Ishikawa (cell line): ENCODE results near the gene AMDHD1.

ENCODE experiments used
- CEBPB ChIP-seq: IDR thresholded peaks from 2 replicates; pipeline ENCODE4 v1.6.1; 2012
- CREB1 ChIP-seq: IDR thresholded peaks from 2 replicates; pipeline ENCODE4 v1.6.1; 2012; ENCODE audit warnings: low read depth
- EGR1 ChIP-seq: IDR thresholded peaks from 2 replicates; pipeline ENCODE4 v1.6.1; 2012
- EP300 ChIP-seq: IDR thresholded peaks from 2 replicates; pipeline ENCODE4 v1.6.1; 2012; ENCODE audit warnings: borderline replicate concordance
- FOXM1 ChIP-seq: IDR thresholded peaks from 2 replicates; pipeline ENCODE4 v1.6.1; 2012; ENCODE audit warnings: low read depth, borderline replicate concordance
- MAX ChIP-seq: IDR thresholded peaks from 2 replicates; pipeline ENCODE4 v1.6.1; 2012
- NFIC ChIP-seq: IDR thresholded peaks from 2 replicates; pipeline ENCODE4 v1.6.1; 2012
- RAD21 ChIP-seq: IDR thresholded peaks from 2 replicates; pipeline ENCODE4 v1.6.1; 2012; ENCODE audit warnings: low read depth
- REST ChIP-seq: IDR thresholded peaks from 2 replicates; pipeline ENCODE4 v1.6.1; 2012; ENCODE audit warnings: low read depth, mild to moderate bottlenecking
- TAF1 ChIP-seq: IDR thresholded peaks from 2 replicates; pipeline ENCODE4 v1.6.1; 2012; ENCODE audit warnings: low read depth, mild to moderate bottlenecking
- TCF12 ChIP-seq: IDR thresholded peaks from 2 replicates; pipeline ENCODE4 v1.6.1; 2012; ENCODE audit warnings: low read depth
- TEAD4 ChIP-seq: IDR thresholded peaks from 2 replicates; pipeline ENCODE4 v1.6.1; 2012
- USF1 ChIP-seq: IDR thresholded peaks from 2 replicates; pipeline ENCODE4 v1.6.1; 2012
- YY1 ChIP-seq: IDR thresholded peaks from 2 replicates; pipeline ENCODE4 v1.6.1; 2012; ENCODE audit warnings: low read depth
- ZBTB7A ChIP-seq: IDR thresholded peaks from 2 replicates; pipeline ENCODE4 v1.6.1; 2012; ENCODE audit warnings: low read depth

Gene AMDHD1

GRCh38 chr12:95943330-95943842 lies at the start of gene AMDHD1:
TSS of gene AMDHD1 (plus strand) at chr12:95943331. CDS start at chr12:95943399, 68 bp downstream.
- no peak for TF ChIP-seq YY1
- TF ChIP-seq REST: no peak
- TF ChIP-seq EP300: no peak
- no peak for TF ChIP-seq CREB1
- no peak for TF ChIP-seq TEAD4
- TF ChIP-seq NFIC: no peak
- no peak for TF ChIP-seq EGR1

- no peak for TF ChIP-seq NFIC
- TF ChIP-seq YY1: no peak
- no peak for TF ChIP-seq EGR1
- TF ChIP-seq TEAD4: no peak
- TF ChIP-seq RAD21: no peak
- no peak for TF ChIP-seq EP300
- no peak for TF ChIP-seq REST
- no peak for TF ChIP-seq CREB1
- TF ChIP-seq FOXM1: no peak
- no peak for TF ChIP-seq TAF1
- TF ChIP-seq TCF12: no peak
- TF ChIP-seq ZBTB7A: no peak
- no peak for TF ChIP-seq USF1
- no peak for TF ChIP-seq CEBPB
- TF ChIP-seq MAX: no peak
These were observed 46.3 kb upstream of the AMDHD1 start for GRCh38 chr12:95896846-95897245.

GRCh38 chr12:95898081-95898480 lies 45.0 kb upstream of the AMDHD1 start:
- TF ChIP-seq RAD21 (no peak), CREB1 (no peak), FOXM1 (no peak), YY1 (no peak), EP300 (no peak), ZBTB7A (no peak), REST (no peak), EGR1 (no peak), TCF12 (no peak), NFIC (no peak), USF1 (no peak), CEBPB (no peak)

GRCh38 chr12:95908573-95908972 lies 34.6 kb upstream of the AMDHD1 start:
- no peak for TF ChIP-seq CREB1
- TF ChIP-seq TAF1: no peak
- no peak for TF ChIP-seq FOXM1
- TF ChIP-seq REST: no peak
- no peak for TF ChIP-seq NFIC
- no peak for TF ChIP-seq YY1
- TF ChIP-seq CEBPB: no peak
- no peak for TF ChIP-seq EGR1
- TF ChIP-seq RAD21: no peak
- no peak for TF ChIP-seq TCF12
- TF ChIP-seq EP300: no peak
- no peak for TF ChIP-seq ZBTB7A
- TF ChIP-seq TEAD4: no peak
- no peak for TF ChIP-seq USF1
- no peak for TF ChIP-seq MAX
